ENCODE results near the gene UBAC2.
"Not testable (repeated sequence)": the region's sequence is repeated elsewhere in the genome, so short reads cannot be mapped to it uniquely, and the experiment has no call there.

Gene UBAC2

GRCh38 chr13:99403458-99403971, 202.9 kb downstream of the UBAC2 start:
- DNase-seq: no peak

- DNase-seq: no peak
Observed at GRCh38 chr13:99404005-99404755, 203.5 kb downstream of the UBAC2 start.

- DNase-seq: no peak
Observed at GRCh38 chr13:99405966-99406365, 205.3 kb downstream of the UBAC2 start.

GRCh38 chr13:99406799-99407201, 206.1 kb downstream of the UBAC2 start:
- DNase-seq: no peak

- no peak for DNase-seq
Observed at GRCh38 chr13:99407906-99408702, 207.4 kb downstream of the UBAC2 start.

- DNase-seq: no peak
Observed at GRCh38 chr13:99408703-99409000, 208.0 kb downstream of the UBAC2 start.

GRCh38 chr13:99409461-99410083, 208.9 kb downstream of the UBAC2 start:
- DNase-seq: not testable (repeated sequence)

- DNase-seq: not testable (repeated sequence)
Observed at GRCh38 chr13:99410646-99411475, 210.2 kb downstream of the UBAC2 start.

GRCh38 chr13:99412856-99413255, 212.2 kb downstream of the UBAC2 start:
- no peak for DNase-seq

- DNase-seq: no peak
Observed at GRCh38 chr13:99414048-99414995, 213.7 kb downstream of the UBAC2 start.

- DNase-seq: no peak
Observed at GRCh38 chr13:99415014-99415650, 214.5 kb downstream of the UBAC2 start.

GRCh38 chr13:99415851-99416331, 215.2 kb downstream of the UBAC2 start:
- no peak for DNase-seq

GRCh38 chr13:99416411-99417121, 215.9 kb downstream of the UBAC2 start:
- DNase-seq: no peak

- DNase-seq: no peak
Observed at GRCh38 chr13:99417201-99418102, 216.8 kb downstream of the UBAC2 start.

GRCh38 chr13:99418103-99418842, 217.6 kb downstream of the UBAC2 start:
- no peak for DNase-seq

- no peak for DNase-seq
Observed at GRCh38 chr13:99418843-99419140, 218.1 kb downstream of the UBAC2 start.

GRCh38 chr13:99419591-99420243, 219.1 kb downstream of the UBAC2 start:
- DNase-seq: no peak

- DNase-seq: no peak
Observed at GRCh38 chr13:99421271-99421670, 220.6 kb downstream of the UBAC2 start.
